A204.1 (cell line): Measurements from ENCODE around the gene PDE7B.
"Not testable (repeated sequence)": the region's sequence is repeated elsewhere in the genome, so short reads cannot be mapped to it uniquely, and the experiment has no call there.

Experiments used
- FAIRE-seq: peaks from 2 replicates; lab custom pipeline; 2012; peaks lifted over from hg19 to GRCh38; lab: Jason Lieb, UNC

The PDE7B gene

DNA sequence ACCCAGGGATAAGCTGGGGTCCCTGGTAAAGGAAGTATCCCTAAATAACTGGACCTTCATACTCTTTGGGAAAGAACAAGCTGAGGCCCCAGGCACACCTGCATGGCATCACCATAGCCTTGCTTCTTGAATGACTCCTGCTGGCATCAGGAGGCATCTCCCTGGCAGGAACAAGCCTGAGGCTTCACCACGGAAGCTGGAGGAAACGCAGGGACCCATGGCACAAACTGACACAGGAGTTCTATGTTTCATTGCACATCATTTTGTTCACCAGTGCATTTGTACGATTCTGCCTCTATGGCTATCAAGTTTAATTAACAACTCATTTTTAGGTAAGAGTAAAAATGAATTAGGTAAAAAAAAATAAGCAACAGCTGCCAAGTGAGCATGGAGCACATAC, 619 bp upstream of the PDE7B start:
- no peak for FAIRE-seq

DNA sequence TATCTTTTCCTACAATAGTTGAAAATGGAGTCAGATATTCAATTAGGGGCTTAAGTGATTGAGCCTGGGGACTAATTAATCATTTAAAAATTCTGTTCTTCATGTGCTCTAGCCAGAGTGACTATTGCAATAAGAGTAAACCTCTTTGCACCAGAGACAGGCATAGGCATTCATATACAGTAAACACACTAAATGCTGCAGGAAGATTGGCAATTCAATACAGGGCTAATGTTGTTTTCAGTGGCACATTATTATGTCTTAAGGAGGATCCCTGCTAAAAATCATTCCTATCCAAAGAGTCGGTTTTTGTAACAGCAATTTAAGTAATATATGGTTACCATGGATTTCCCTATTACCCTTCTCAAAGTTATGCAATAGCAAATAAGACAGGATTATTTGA, 1.2 kb downstream of the PDE7B start:
- no peak for FAIRE-seq

GRCh38 chr6:135853227-135853626, 1.7 kb downstream of the PDE7B start:
- no peak for FAIRE-seq

DNA sequence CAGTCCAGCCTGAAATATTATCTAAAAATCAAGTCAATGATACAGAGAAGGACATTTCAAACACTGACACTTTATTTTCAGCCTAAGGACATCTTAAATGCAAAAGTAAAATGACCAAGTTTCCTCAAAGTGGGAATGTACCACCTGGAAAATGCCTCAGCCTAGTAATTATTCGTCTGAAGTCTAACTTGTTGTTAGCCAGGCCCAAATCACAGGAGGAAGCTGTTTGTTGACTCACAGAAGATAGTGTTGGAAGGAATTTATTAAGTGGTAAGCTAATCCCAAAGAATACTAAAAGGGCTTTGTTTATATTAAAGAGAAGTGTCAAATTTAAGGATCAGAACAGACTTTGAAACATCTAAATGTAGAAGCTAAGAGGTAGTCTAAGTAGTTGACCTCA, 2.5 kb downstream of the PDE7B start:
- FAIRE-seq = no peak

- FAIRE-seq = no peak
Observed at GRCh38 chr6:135854799-135855198, 3.3 kb downstream of the PDE7B start.

GRCh38 chr6:135858931-135859330, 7.4 kb downstream of the PDE7B start:
- FAIRE-seq = no peak

DNA sequence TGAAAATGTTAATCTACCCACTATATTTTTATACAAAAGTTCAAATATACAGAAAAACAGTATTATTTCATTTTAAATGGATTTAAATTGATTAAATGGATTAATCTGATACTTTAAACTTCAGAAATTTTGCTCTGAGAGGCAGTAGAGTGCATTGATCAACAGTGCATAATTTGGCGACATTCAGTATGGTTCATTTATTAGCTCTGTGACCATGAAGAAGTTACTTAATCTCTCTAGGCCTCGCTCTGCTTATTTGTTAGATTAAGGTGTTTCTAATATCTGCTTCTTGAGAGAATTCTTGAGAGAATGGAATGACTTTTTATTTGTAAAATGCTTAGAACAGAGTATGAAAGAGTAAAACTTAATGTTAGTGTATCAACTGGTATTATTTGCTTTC, 8.9 kb downstream of the PDE7B start:
- no peak for FAIRE-seq

DNA sequence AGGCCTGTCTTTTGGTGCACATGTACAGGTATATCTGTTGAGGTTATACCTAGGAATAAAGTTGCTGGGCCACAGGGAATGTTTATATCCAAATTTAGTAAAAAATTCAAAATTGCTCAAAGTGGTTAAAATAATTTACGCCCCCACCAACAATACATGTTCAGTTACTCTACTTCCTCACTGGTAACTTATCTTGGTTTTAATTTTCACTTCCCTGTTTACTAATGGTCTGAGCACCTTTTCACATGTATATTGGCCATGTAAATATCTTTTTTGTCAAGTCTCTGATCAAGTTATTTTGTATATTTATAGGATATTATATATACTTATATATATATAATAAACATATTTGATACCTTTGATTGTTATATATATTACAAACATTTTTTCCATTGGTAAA, 9.7 kb downstream of the PDE7B start:
- no peak for FAIRE-seq

DNA sequence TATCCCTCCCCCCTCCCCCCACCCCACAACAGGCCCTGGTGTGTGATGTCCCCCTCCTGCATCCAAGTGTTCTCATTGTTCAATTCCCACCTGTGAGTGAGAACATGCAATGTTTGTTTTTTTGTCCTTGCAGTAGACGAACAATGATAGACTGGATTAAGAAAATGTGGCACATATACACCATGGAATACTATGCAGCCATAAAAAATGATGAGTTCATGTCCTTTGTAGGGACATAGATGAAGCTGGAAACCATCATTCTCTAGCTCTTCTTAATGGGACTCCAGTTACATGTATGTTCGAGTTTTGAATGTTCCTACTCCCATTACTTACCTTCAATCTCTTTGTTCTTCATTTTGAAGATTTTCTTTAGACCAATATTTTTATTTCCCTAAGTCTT, 13.4 kb downstream of the PDE7B start:
- not testable (repeated sequence) for FAIRE-seq

DNA sequence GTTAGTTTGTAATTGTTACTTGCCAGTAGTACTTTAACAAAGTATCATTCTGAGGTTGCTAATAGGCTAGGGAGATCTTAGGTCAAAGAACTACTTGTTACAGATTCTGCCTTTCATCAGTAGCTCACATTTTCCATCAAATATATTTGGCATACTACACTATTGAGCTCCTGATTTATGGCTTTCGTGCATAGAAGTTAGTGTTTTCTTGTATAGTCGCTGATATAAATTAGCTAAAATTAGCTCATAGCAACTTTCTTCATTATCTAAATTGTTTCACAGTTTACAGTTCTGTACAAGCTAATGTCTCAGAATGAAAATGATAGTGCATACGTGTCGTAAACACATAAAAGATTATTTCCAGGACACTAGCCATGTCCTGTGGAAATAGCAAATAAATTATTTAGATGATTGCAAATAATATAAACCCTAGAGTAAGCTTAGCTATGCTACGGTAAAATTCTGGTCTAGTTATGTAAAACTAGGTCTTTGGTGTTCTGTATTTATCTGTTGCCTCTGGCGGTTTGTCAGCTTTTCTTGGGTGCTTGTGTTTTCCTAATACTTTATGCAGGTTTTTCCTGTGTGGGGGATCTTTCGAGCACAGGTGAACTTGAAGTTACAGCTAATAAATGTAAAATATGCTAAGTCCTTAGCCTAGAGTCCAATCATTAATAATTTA, 15.1 kb downstream of the PDE7B start:
- FAIRE-seq = no peak

GRCh38 chr6:135867332-135867731, 15.8 kb downstream of the PDE7B start:
- no peak for FAIRE-seq

DNA sequence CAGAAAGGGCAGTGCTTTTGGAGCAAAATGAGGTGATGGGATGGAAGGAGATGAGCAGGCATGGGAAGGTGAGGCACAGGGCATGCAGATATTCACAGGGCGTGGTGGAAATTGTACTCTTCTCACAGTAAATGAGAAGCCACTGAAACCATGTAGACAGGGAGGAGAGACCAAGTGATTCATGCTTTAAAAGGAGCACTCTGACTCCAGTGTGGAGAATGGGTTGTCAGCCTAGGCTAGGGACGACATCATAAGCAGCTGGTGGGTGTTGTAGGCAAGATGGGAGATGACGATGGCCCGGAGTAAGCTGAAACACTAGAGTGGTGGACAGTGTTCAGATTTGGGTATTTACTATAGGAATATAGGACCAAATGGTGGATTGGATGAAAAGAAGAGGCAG, 18.4 kb downstream of the PDE7B start:
- no peak for FAIRE-seq

GRCh38 chr6:135870722-135871121, 19.2 kb downstream of the PDE7B start:
- FAIRE-seq = no peak

DNA sequence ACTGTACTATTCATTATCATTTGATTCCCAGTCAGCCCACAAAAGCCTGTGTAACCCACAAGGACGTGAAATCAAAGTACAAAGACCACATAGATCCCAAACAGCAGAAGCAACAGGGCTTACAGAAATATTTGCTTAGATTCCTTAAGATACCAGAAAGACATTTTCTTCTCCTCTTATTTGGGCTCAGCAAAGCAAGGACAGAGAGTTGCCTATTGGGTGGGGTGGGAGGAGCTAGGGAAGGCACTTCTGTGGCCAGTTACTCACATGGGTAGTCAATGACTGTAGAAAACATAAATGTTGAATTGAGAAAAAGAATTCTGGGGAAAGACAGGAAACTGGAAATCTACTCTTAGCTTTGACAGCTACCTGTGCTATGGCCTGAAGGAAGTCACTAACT, 19.8 kb downstream of the PDE7B start:
- no peak for FAIRE-seq

DNA sequence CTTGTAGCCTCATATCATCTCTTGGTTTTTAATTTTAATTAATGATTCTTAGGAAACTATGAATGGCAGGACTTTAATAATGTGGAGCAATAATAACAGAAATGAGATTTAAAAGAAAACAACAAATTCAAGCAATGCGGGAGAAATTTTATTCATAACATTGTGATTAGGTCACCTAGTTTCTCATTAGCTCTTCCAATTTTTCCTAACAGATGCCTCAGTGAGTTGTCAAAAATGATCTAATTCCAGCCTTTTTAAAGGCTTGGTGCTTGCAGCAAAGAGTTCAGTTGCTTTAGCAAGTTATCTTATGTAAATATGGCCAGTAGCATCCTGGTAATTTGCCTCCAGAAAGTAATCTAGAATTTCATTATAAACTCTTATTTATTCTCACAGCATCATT, 20.4 kb downstream of the PDE7B start:
- FAIRE-seq = no peak

GRCh38 chr6:135875446-135875845, 23.9 kb downstream of the PDE7B start:
- FAIRE-seq = no peak

DNA sequence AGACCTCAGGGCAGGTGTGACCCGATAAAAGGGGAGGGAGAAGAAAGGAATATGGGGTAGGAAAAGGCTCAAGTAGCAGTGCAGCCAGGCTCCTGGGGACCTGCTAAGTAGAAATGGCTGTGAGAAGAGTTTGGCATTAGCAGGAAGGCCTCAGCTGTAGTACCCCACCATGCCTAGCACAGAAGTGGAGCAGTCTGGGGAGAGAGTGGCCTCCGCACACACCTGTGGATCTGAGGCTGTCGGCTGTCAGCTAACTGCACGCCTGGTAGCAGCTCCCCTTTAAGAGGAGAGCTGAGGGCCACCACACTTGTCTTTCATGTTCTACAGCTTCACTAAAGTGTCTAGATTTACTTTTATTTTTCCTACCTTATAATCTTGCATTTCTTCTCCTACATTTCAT, 24.6 kb downstream of the PDE7B start:
- FAIRE-seq = no peak

- FAIRE-seq = no peak
Observed at GRCh38 chr6:135877666-135878065, 26.2 kb downstream of the PDE7B start.

DNA sequence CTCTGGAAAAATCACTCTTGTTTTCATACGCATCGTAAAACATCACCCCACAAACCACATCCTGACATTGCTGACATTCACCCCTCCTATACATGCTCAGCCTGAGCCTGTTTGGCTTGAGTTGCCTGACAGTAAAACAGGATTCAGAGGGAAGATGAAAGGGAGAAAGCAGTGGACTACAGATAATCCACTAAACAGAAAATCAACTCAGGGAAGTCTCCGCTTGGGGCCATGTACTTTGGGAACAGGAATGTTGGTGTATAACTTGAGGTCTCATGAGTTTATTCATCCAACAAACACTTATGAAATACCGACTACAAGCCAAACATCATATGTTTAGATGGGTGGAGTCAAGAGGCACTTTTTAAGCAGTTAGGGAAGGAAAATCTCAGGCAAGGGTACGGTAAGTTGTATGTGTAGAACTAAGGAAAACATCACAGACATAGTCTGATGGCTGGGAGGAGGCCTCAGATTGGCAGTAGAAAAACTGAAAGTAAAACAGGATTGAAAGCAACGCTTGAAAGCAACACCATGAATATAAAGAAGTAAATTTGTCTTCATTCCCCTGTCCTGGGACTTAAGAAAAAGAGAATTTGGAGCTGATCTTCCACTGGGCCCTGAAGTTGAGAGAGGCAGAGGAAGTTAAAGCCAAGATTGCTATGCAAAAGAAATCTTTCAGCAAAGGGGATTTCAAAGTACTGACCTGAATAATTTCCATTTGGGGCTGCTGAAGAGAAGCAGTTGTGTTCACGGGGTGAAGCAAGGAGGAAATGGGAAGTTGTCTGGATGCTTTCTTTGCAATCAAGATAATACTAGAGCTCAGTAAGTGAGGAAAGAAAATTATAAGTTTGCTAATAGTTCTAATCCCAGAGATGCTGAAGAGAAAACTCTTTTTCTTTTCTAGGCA, 28.8 kb downstream of the PDE7B start:
- FAIRE-seq = no peak

DNA sequence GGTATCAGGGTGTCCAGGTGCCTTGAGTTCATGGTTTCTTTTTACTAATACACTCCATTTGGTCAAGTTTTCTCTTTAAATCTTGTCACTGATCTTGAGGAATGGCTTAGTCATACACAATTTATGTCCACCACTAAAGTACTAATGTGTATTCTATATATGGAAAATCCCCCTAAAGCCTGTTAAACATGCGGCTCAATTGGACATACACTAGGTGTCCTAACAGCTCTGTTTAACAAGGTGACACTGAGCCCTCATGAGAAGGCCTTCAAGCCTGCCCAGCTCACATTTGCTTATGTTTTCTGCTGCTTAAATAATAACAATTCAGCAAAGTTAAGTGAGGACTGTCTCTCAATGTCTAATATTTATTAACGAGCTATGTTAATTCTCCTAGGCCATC, 31.5 kb downstream of the PDE7B start:
- no peak for FAIRE-seq

DNA sequence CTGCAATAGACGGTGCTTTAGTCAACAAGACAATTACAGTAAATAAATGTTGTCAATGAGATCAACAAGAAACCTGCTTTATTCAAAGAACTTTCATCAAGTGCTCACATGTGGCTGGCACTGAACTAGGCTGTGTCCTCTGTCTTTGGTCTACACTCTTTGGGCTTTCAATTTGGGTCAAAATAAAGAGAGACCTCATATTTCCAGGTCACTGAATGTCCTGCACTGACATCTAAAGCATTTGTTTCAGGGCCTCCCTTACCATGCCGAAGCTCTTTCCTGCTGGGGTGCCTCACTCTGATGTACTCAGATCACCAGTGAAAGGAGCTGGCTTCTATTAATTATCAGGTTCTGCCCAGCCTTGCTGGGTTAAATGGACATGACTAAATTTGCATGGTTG, 32.0 kb downstream of the PDE7B start:
- no peak for FAIRE-seq

DNA sequence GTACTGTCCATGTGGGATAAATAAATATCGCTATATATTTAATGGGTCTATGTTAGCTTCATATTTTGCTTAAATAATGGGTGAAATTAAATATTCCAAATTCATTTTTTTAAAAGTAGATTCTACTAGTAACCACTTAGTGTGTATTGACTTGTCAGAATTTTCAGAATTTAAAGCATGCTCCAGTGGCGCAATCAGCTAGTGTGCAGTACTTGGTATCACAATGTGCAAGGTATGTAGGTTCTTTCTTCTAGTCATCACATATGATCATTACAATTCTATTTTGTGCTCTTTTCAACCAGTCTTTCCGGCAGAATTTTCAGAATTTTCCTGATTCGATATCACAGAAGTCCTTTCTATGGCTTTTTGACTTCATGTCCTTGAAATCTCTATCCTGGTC, 32.6 kb downstream of the PDE7B start:
- no peak for FAIRE-seq

DNA sequence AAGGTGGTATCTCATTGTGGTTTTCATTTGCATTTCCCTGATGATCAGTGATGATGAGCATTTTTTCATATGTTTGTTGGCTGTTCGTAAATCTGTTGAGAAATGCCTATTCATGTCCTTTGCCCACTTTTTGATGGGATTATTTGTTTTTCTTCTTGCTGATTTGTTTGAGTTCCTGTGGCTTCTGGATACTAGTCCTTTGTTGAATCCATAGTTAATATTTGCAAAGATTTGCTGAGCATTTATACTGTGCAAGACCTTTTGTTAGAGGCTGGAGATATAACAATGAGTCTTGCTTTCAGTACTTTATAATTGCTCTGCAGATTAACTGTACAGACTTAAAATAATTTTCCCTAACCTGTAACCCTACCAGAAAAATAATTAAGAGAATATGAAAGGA, 35.6 kb downstream of the PDE7B start:
- no peak for FAIRE-seq

DNA sequence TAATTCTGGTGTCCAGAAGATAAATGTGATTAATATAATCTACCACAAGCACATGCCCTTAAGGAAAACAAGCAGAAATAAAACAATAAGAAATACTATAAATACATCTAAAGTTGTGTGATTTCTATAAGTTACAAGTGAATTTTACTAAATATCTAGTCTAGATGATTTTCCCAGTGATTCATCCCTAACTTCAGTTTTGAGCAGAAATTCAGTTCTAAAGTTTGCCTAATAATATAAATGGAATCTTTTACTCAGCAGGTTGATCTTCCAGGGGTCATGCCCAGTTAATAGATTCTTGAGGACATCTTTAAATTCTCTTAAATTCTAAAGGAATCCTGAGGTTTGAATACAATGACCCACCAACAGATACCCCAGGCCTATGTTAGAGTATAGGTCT, 37.3 kb downstream of the PDE7B start:
- no peak for FAIRE-seq
